ENCODE results near the gene ATXN7L1.

The ATXN7L1 gene

DNA sequence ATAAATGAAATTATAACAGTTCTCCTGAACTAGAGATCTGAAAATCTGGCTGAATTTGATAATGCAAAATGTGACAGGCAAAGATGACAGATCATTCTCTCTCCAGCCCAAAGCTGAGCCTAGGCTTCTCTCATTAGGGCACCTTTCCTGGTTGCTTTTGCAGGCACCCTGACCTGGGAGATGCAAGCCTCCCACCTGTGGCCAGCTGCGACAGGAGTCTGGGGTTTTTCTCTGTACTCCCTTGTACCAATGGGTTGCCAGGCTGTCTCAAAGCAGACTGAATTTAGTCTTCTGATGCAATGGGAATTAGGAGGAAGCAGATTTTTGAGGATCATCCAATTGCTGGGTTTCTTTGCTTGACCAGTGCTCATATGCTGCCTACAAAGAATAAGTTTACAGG, 210.1 kb downstream of the ATXN7L1 start:
- no peak overlapping the region for H3K4me2 ChIP-seq (ENCODE audit: low read length)
- no peaks in the 10 kb centered on the region for H3K79me2 ChIP-seq (ENCODE audit: low read length)
- H3K36me3 ChIP-seq (replicated peaks; ENCODE audit: low read depth, low read length), result no peaks in the 10 kb centered on the region
- no peak overlapping the region for H2AFZ ChIP-seq (ENCODE audit: low read depth, low read length)
- no peak overlapping the region for H3K9ac ChIP-seq (ENCODE audit: low read length)
- H3K27me3 ChIP-seq (ENCODE audit: low read depth, low read length), result no peaks in the 10 kb centered on the region
- H3K27ac ChIP-seq (ENCODE audit: low read length), result no peak overlapping the region
- no peaks in the 10 kb centered on the region for H3K4me1 ChIP-seq (ENCODE audit: low read length)
- no peaks in the 10 kb centered on the region for H3K9me3 ChIP-seq (ENCODE audit: insufficient read depth, low read length)
- no peak for TF ChIP-seq EZH2phosphoT487 (IDR thresholded peaks at IDR 0.05; ENCODE audit: low read depth)
- TF ChIP-seq, protein P1, sequence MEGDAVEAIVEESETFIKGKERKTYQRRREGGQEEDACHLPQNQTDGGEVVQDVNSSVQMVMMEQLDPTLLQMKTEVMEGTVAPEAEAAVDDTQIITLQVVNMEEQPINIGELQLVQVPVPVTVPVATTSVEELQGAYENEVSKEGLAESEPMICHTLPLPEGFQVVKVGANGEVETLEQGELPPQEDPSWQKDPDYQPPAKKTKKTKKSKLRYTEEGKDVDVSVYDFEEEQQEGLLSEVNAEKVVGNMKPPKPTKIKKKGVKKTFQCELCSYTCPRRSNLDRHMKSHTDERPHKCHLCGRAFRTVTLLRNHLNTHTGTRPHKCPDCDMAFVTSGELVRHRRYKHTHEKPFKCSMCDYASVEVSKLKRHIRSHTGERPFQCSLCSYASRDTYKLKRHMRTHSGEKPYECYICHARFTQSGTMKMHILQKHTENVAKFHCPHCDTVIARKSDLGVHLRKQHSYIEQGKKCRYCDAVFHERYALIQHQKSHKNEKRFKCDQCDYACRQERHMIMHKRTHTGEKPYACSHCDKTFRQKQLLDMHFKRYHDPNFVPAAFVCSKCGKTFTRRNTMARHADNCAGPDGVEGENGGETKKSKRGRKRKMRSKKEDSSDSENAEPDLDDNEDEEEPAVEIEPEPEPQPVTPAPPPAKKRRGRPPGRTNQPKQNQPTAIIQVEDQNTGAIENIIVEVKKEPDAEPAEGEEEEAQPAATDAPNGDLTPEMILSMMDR (IDR thresholded peaks at IDR 0.05; ENCODE audit: low read depth, low read length), result no peak
- no peaks in the 10 kb centered on the region for H4K20me1 ChIP-seq (ENCODE audit: insufficient read depth, low read length)
- no peak overlapping the region for H3K4me3 ChIP-seq (ENCODE audit: low read length)

DNA sequence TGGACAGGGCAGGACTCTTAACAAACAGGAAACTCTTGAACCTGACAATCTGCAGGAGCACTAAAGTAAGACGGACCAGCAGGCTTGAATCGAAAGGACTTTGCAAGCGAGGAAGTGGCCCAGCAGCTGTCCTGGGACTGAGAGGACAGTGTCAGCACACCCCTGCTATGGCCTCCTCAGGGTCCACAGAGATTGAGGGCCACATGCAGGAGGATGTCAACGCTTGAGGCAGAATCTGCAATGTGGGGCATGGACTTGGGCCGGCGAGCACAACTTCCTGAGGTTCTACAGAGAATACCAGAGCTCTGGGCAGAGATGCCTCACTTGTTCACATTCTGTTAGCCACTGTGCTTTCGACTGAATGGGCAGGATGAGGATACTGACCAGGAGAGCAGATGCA, 210.7 kb downstream of the ATXN7L1 start:
- H3K4me3 ChIP-seq (ENCODE audit: low read length), result no peak overlapping the region
- no peak overlapping the region for H3K27ac ChIP-seq (ENCODE audit: low read length)
- H3K79me2 ChIP-seq (ENCODE audit: low read length), result no peaks in the 10 kb centered on the region
- H3K4me1 ChIP-seq (ENCODE audit: low read length), result no peaks in the 10 kb centered on the region
- no peaks in the 10 kb centered on the region for H3K9me3 ChIP-seq (ENCODE audit: insufficient read depth, low read length)
- H2AFZ ChIP-seq (ENCODE audit: low read depth, low read length), result no peak overlapping the region
- H3K9ac ChIP-seq (ENCODE audit: low read length), result no peak overlapping the region
- no peak overlapping the region for H3K4me2 ChIP-seq (ENCODE audit: low read length)
- no peaks in the 10 kb centered on the region for H3K27me3 ChIP-seq (ENCODE audit: low read depth, low read length)
- H4K20me1 ChIP-seq (ENCODE audit: insufficient read depth, low read length), result no peaks in the 10 kb centered on the region
- TF ChIP-seq, protein P1 (IDR thresholded peaks at IDR 0.05; ENCODE audit: low read depth, low read length), result no peak
- no peak for TF ChIP-seq EZH2phosphoT487 (IDR thresholded peaks at IDR 0.05; ENCODE audit: low read depth)
- H3K36me3 ChIP-seq (replicated peaks; ENCODE audit: low read depth, low read length), result no peaks in the 10 kb centered on the region

DNA sequence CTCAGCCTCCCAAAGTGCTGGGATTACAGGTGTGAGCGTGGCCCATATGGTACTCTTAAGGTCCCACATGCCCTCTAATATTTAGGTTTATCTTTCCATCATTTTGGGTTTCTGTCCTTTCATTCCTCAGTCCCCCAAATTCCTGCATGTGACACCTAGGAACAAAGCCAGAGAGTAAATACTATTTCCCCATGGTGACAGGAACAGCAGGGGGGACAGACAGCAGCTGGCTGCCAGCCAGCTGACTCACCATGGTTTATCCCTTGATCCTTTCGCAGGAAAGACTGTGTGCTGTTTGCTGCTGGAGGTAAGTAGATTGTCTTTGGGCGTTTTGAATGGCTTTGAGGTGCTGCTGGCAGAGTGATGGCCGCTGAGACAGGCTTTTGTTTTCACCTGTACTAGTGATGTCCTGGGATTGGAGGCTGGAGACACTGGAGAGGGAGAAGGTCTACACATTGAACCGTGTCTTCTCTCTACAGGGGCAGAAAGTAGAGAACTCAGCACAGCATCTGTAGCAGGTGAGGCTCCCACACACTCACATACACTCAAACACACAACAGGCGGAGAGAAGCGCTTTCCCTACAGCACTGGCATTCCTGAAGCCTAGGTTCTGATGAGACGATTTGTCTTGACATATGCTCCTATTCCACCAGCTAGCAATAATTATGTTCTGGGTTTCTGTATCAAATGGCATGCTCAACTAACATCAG, 211.4 kb downstream of the ATXN7L1 start:
- H3K27ac ChIP-seq (ENCODE audit: low read length), result no peak overlapping the region
- H3K36me3 ChIP-seq (replicated peaks; ENCODE audit: low read depth, low read length), result no peaks in the 10 kb centered on the region
- H3K4me2 ChIP-seq (ENCODE audit: low read length), result no peak overlapping the region
- H3K4me1 ChIP-seq (ENCODE audit: low read length), result no peaks in the 10 kb centered on the region
- H3K79me2 ChIP-seq (ENCODE audit: low read length), result no peaks in the 10 kb centered on the region
- TF ChIP-seq, protein P1 (IDR thresholded peaks at IDR 0.05; ENCODE audit: low read depth, low read length), result no peak
- H2AFZ ChIP-seq (ENCODE audit: low read depth, low read length), result no peak overlapping the region
- H4K20me1 ChIP-seq (ENCODE audit: insufficient read depth, low read length), result no peaks in the 10 kb centered on the region
- no peaks in the 10 kb centered on the region for H3K9me3 ChIP-seq (ENCODE audit: insufficient read depth, low read length)
- no peak overlapping the region for H3K9ac ChIP-seq (ENCODE audit: low read length)
- H3K27me3 ChIP-seq (ENCODE audit: low read depth, low read length), result no peaks in the 10 kb centered on the region
- H3K4me3 ChIP-seq (ENCODE audit: low read length), result no peak overlapping the region

DNA sequence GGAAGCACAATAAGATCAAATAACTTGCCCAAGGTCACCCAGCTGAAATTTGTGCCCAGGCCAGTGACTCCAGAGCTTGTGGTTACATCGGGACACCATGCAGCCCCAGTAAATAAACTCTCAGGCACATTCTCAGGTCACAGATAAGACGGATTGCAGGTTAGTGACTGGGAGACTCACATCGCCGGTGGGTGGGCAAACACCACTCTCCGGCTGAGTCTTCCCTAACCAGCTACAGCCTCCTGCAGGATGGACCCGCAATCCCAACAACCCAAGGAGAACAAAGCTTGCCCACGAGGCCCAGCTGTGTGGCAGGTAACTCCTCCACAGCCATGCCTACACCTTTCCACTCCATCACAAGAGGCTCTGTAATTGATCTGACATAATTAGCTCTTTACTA, 213.4 kb downstream of the ATXN7L1 start:
- H3K4me1 ChIP-seq (ENCODE audit: low read length), result no peaks in the 10 kb centered on the region
- H3K9ac ChIP-seq (ENCODE audit: low read length), result no peak overlapping the region
- no peaks in the 10 kb centered on the region for H4K20me1 ChIP-seq (ENCODE audit: insufficient read depth, low read length)
- H3K27me3 ChIP-seq (ENCODE audit: low read depth, low read length), result no peaks in the 10 kb centered on the region
- H3K4me3 ChIP-seq (ENCODE audit: low read length), result no peak overlapping the region
- no peak overlapping the region for H3K4me2 ChIP-seq (ENCODE audit: low read length)
- no peak overlapping the region for H2AFZ ChIP-seq (ENCODE audit: low read depth, low read length)
- H3K79me2 ChIP-seq (ENCODE audit: low read length), result no peaks in the 10 kb centered on the region
- no peaks in the 10 kb centered on the region for H3K36me3 ChIP-seq (replicated peaks; ENCODE audit: low read depth, low read length)
- H3K9me3 ChIP-seq (ENCODE audit: insufficient read depth, low read length), result no peaks in the 10 kb centered on the region
- TF ChIP-seq EZH2phosphoT487 (IDR thresholded peaks at IDR 0.05; ENCODE audit: low read depth), result no peak
- TF ChIP-seq, protein P1 (IDR thresholded peaks at IDR 0.05; ENCODE audit: low read depth, low read length), result no peak
- H3K27ac ChIP-seq (ENCODE audit: low read length), result no peak overlapping the region

All from OCI-LY3 (cell line).